ENCODE results near the gene PRR18. TPM values are rescaled to one million over a fixed set of nuclear protein-coding genes. Genes with fewer than 3 reads are reported as not detected.

PRR18 gene
- total RNA-seq, 1 donor from 2014 or later, result not detected

DNA sequence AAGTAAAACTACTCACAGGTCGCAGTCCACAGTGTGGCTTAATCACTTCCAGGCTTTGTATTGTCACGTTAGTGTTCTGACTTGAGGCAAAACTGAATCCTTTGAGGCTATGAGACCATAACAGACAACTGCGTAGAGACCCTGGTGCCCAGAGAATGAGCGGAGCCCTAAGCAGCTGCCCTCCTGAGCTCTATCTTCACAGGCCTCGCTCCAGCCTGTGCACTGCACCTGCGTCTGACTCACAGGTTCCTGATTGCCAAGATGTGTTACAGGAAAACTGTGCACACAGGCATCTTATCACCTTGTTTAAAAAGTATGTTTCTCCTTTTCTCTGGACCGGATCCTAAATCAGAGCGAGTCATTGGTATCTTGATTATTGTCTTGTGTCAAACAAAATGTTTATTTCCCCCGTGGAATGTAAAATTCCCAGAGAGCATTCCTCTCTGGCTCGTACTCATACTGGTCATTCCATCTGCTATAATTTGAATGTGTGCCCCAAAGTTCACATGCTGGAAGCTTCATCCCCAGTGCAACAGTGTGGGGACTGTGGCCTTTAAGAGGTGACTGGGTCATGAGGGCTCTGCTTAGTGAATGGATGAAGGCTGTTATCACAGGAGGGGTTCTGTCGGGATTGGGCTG, 25.7 kb downstream of the PRR18 start:
- ATAC-seq (ENCODE audit: poor library complexity) (no peak), DNase-seq (no peak)
- intact Hi-C loops (cut with DNase I), result no loop called here

DNA sequence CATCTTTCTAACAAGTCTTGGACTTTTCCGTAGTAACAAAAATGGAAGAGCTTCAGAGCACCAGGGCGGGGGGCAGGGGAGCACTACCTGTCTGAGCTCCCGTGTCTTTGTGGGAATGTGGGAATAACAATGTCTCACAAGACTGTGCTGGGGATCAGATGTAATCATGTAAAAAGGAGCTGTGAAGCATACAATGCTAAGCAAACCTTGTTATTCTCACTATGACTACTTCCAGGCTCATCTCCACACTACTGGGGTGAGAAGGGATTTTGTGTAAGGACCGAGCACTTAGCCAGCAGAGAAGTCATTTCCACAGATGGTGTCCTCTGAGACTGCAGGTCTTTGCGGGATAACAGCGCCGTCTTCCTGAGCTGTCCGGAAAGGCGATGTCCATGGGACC, 27.1 kb downstream of the PRR18 start:
- DNase-seq, result no peak
- intact Hi-C loops (cut with DNase I), result no loop called here
- ATAC-seq (ENCODE audit: poor library complexity), result no peak

DNA sequence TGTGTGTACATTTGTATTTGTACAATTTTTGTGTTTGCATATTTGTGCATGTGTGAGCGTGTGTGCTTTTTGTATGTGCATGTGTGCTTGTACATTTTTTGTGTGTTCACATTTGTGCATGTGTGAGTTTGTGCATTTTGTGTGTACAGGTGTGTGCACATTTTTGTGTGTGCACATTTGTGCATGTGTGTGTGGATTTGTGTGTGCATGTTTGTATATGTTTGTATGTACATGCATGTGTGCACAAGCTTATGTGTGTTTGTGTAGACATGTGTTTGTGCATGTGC, 28.9 kb downstream of the PRR18 start:
- ATAC-seq (ENCODE audit: poor library complexity) (no peak), DNase-seq (no peak)
- intact Hi-C loops (cut with DNase I), result no loop called here

DNA sequence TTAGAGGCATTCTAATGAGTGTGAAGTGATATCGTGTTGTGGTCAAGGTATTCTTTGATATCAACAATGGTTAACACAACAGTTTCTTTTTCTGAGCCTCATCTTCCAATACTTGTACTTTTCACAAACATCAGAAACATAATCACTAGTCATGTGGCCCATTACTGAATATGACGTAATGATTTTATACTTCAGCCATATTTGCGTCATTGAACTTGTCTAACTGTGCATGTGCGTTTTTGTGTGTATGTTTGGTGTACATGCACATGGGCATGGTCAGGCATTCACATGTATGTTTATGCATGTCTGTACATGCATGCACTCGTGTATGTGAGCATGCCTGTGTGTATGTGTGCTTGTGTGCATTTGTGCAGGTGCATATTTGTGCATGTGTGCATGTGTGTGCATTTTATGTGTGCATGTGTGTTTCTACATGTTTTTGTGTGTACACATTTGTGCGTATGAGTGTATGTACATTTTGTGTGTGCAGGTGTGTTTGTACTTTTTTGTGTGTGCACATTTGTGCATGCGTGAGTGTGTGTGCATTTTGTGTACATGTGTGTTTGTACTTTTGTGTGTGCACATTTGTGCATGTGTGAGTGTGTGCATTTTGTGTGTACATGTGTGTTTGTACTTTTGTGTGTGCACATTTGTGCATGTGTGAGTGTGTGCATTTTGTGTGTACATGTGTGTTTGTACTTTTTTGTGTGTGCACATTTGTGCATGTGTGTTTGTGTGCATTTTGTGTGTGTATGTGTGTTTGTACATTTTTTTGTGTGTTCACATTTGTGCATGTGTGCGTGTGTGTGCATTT, 29.4 kb downstream of the PRR18 start:
- DNase-seq, result no peak
- ATAC-seq (ENCODE audit: poor library complexity), result no peak
- intact Hi-C loops (cut with DNase I), result no loop called here

DNA sequence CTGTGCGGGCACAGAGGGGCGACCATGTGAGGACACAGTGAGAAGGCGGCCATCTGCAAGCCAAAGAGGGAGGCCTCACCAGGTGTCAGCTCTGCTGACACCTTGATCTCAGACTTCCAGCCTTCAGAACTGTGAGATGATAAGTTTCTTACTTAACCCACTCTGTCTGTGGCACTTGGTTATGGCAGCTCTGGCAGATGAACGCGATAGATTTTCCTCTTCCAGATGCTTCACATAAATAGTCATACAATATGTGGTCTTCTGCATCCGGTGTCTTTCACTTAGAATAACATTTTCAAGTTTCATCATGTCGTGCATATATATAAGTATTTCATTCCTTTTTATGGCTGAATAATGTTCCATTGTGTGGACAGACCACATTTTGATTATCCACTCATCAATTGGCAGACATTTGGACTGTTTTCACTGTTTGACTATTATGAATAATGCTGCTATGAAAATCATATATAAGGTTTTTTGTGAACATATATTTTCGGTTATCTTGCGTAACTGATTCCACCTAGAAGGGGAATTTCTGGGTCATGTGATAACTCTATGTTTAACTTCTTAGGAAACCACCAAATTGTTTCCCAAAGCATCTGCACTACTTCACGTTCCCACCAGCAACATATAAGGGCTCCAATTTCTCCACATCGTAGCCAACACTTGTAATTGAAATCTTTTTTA, 30.2 kb downstream of the PRR18 start:
- ATAC-seq (ENCODE audit: poor library complexity) (no peak), DNase-seq (no peak)
- intact Hi-C loops (cut with DNase I), result no loop called here

DNA sequence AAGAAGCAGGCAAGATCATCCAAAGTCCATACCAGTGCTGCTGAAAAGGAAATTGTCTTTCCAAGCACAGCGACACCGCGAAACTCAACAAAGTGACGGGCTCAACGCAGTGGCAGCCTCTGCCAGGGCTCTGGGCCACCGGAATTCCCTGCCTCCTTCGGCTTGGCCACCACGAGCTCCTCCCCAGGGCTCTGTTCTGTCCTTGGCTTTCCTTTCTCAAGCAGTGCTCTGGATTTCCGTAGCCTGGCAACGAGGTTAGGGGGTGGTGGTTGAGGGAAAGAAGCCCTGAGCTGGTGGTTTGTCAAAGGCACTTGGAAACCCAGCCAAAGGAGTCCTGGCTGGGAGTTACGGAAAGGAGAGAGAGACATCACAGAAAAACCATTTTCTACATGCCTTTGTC, 31.2 kb downstream of the PRR18 start:
- DNase-seq (no peak), ATAC-seq (ENCODE audit: poor library complexity) (no peak)
- intact Hi-C loops (cut with DNase I), result no loop called here

DNA sequence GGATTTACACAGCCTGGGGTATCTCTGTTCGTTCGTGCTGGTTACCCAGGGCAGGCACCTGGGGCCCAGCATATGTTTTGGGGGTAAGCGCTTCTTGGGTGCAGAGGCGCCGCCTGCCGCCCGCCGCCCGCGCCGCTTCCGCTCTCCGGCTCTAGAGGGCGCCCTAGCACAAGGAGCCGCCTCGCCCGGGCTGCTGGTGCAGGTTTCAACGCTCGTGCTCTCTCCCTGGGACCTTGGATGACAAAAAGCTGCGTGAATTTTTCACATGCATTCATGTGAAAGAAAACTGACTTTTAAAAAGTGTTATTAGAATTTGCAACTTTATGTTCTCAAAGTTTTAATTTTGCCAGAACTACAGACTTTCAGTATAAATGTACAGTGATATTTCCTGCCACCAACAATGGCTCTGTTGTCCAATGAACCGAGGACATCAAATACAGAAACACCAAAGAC, 32.5 kb downstream of the PRR18 start:
- ATAC-seq (ENCODE audit: poor library complexity), result peak; percentile 96
- DNase-seq, result peak; percentile 86
- intact Hi-C loops (cut with DNase I), result loop anchor here (2.0 kb wide), 1 partner anchor 125 kb away; no protein-coding TSS in a partner anchor

DNA sequence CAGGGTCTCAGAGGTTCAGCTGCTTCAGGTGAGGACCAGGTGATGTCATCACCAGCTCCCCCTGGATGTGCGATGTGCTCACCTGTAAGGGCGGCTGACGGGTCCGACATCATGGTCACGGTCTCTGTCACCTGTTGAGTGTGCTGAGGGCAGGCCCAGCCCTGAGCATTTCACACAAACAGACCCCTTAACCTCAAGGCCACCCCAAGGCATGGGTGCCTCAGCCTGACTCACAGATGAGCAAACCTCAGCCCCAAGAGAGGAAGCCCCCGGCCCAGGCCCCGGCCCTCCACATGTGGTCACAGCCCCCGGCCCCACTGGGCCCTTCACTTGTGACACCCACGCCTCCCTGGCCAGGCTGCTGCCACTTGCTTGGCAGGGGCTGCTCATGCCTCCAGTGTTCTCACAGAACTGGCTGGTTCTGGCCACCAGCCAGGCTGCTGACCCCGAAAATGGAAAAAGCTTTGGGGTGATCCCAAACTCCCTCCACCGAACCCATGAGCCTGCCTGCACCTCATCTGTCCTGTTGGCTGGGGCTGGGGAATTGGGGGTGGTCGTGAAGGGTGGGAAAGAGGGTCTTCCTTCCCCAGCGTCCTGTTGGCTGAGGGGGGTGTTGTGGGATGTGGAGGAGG, 33.3 kb downstream of the PRR18 start:
- ATAC-seq (ENCODE audit: poor library complexity) (no peak), DNase-seq (no peak)
- intact Hi-C loops (cut with DNase I), result loop anchor here (2.0 kb wide), 1 partner anchor 126 kb away; no protein-coding TSS in a partner anchor

DNA sequence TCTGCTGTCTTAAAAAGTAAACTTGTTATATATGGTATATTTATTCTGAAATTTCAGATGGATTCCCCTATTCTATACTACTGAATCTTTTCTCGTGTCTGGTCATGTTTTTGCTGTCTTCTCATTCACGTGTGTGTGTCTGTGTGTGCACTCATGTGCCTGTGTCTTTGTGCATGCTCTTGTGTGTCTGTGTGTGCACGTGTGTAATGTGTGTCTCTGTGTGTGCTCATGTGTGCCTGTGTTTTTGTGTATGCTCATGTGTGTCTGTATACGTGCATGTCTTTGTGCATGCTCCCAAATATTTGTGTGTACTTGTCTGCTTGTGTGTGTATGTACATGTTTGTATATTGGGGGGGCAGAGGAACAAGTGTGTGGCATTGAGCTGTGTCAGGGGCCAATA, 34.0 kb downstream of the PRR18 start:
- DNase-seq, result no peak
- no peak for ATAC-seq (ENCODE audit: poor library complexity)
- intact Hi-C loops (cut with DNase I), result loop anchor here (2.0 kb wide), 1 partner anchor 127 kb away; no protein-coding TSS in a partner anchor

DNA sequence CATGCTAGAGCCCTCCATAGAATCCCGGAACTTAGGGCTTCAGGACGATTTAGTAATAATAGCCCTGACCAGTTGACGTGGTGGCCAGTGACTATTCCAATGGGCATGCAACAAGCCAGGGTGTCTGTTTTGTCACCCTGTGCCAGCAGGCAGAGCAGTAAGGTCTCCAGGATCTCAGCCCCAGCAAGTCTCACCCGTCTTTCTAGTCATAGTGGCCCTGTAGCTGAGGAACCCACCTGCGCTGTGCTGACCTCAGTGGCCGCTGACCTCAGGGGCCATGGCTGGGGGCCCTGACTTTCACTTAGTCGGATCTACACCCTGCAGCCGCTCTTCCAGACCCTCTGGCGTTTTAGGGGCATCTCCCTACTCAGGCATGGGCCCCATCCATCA, 36.8 kb downstream of the PRR18 start:
- ATAC-seq (ENCODE audit: poor library complexity) (no peak), DNase-seq (no peak)
- intact Hi-C loops (cut with DNase I), result no loop called here

DNA sequence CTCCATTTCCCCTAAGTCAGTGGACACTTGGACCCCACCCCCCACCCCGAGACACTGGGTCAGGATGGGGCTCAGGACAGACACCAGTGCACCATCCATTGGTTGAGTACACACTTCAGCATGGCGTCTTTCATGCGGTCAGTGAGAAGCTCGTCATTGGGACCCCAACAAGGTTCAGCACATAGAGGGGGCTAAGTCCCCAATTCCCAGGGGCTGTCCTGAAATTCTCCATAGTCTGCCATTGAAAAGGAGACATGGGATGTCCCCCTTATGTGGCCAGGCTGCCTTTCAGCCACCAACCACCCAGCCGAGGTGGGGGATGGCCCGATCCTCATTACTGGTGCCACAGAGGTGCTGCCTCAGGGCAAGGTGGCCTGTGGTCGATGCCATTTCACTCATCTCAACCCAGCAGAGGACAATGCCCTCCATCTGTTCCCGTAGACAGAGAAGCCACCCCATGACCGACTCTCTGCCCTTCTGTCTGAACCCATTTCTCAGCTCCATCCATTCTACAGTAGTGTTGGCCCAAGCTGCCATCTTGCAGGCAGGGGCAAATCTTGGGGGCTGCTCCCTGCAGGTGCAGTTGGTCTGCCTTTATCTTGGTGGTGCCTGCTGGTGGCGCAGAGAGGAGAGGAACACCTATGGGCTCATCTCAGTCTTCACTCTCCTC, 37.4 kb downstream of the PRR18 start:
- no peak for DNase-seq
- intact Hi-C loops (cut with DNase I), result no loop called here
- ATAC-seq (ENCODE audit: poor library complexity), result no peak

DNA sequence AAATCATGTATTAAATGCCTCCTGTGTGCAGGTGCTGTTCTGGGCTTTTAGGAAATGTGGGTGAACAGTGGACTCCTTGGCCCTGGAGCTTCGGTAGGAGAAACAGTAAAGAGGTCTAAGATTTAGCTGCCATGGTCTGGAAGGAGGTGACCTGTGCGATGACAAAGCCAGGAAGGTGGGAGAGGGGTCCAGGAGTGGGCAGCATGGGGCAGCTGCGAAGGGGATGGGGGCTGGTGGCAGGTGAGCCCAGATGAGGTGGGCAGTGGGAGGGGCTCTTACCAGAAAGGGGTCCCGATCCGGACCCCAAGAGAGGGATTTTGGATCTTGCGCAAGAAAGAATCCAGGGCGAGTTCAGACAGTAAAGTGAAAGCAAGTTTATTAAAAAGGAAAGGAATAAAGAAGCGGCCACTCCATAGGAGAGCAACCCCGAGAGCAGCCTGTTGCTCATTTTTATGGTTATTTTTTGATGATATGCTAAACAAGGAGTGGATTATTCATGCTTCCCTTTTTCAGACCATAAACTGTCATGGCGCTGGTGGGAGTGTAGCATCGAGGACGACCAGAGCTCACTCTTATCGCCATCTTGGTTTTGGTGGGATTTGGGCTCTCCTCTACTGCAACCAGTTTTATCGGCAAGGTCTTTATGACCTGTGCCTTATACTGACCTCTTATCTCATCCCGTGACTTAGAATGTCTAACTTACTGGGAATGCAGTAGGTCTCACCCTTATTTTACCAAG, 38.7 kb downstream of the PRR18 start:
- intact Hi-C loops (cut with DNase I), result no loop called here
- ATAC-seq (ENCODE audit: poor library complexity), result no peak
- no peak for DNase-seq

DNA sequence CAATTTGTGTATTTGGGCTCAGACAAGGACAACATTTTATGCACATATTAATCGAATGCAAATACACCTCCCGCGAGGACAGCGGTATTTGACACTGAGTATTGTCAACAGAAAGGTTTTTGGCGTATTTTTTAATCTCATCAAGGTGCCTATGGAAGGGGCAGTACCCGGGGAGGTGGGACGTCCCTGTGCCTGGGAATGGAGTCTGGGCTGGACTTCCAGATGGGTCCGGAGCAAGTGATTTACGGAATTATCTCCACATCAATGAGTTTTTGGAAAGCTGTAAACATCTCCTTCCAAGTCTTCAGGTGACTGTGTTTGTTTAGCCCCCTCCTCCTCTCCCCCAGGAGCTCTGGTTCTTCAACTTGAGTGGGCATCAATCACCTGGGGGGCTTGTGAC, 39.8 kb downstream of the PRR18 start:
- ATAC-seq (ENCODE audit: poor library complexity) (no peak), DNase-seq (no peak)
- intact Hi-C loops (cut with DNase I), result no loop called here

DNA sequence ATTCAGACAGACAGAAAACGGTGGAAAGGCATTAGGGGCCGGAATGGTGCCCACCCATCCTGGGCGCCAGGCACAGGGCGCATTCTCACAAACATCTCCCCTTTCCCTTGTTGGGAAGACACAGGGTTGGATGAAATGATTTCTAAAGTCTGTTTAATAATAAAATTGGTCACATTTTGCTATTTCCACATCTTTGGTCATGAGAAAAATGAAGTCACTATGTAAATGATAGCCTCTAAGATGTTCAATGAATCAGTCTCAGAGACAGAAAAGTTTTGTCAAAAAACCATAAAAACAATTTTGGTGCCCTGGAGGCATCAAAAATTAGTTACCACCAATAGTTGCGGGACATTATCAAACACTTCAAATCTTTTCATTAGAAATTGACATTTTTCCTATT, 40.7 kb downstream of the PRR18 start:
- ATAC-seq (ENCODE audit: poor library complexity) (no peak), DNase-seq (no peak)
- intact Hi-C loops (cut with DNase I), result no loop called here

DNA sequence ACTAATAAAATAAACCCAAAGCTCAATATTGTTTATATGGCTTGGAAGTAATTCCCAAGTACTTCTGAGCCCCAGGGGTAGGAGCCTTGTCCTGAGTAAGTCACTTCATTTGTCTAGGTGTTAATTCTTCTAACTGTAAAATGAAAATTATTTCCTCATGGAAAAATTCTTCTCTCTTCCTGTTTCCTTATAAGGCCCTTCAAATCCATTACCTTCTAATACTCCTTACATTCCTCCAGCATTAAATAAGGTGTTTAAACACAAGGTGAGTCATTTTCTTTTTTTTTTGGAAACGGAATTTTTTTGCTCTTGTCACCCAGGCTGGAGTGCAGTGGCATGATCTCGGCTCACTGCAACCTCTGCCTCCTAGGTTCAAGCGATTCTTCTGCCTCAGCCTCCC, 41.9 kb downstream of the PRR18 start:
- no peak for DNase-seq
- intact Hi-C loops (cut with DNase I), result no loop called here
- no peak for ATAC-seq (ENCODE audit: poor library complexity)

DNA sequence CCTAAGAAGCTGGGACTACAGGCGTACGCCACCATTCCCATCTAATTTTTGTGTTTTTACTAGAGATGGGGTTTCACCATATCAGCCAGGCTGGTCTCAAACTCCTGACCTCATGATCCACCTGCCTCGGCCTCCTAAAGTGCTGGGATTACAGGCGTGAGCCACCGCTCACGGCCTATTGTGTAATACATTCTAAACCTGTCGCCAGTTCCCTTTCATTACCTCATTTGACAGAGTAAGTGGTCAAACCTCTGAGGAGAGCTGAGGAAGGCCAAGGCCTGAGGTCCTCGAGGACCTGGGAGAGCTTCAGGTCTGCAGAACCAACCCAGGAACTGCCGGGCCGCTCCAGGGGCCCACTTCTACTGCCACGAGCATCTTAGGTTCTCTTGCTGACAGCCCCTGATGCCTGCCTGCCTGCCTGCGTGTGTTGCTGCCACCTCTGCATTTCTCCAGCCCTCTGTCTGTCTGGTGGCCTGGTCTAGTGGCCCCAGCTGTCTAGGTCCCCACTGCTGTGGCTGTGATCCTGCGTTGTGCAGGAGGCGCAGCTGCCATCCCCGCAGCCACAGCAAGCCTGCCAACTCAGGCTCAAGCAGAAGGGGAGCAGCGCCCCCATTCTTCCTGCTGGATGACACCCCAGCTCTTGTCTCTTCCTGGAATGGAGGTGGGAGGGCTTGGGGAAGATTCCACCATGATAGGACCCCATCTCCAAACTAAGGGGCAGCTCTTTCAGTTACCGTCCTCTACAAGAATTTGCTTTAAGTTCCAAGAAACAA, 45.3 kb downstream of the PRR18 start:
- ATAC-seq (ENCODE audit: poor library complexity), result no peak
- no peak for DNase-seq
- intact Hi-C loops (cut with DNase I), result no loop called here

DNA sequence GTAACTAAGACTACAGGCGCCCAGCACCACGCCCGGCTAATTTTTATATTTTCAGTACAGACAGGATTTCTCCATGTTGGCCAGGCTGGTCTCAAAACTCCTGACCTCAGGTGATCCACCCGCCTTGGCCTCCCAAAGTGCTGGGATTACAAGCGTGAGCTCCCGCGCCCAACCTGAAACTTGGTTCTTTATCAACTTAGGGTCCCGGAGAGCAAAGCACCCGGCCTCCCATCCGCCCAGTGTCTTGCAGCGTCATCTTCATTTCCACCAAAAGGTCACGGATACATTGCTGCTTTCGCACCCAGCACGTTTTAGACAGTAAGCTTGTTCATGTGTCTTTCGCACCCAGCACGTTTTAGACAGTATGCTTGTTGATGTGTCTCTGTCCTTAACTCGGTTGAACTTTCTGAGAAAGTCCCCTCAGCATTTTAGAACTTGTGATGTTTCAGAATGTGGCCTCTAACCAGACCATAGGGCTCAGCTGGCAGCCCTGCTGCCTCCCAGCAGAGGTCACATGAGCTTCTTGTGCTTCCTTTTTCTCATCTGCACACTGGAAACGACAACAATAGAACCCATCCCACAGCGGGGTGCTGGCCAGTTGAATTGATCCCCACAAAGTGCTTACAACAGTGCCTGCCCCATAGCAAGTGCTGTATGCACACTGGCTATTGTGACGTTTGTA, 48.8 kb downstream of the PRR18 start:
- intact Hi-C loops (cut with DNase I), result no loop called here
- ATAC-seq (ENCODE audit: poor library complexity) (peak; percentile 81), DNase-seq (peak; percentile 65)

Measured in Right ventricle myocardium superior (tissue), 1 donor.